DOHH2 (cell line): ENCODE data around the gene KSR1.

Source experiments
- CTCF ChIP-seq: fragments of 200-600 bp; sonication (generic); IDR thresholded peaks from one replicate; pipeline ENCODE4 v1.5.1; 2014; ENCODE audit warnings: antibody characterized with exemption, mild to moderate bottlenecking, low read depth, low read length; ENCODE audit not compliant: poor library complexity, severe bottlenecking
- EZH2phosphoT487 ChIP-seq: fragments of 200-600 bp; sonication (generic); IDR thresholded peaks from 2 replicates; pipeline ENCODE4 v1.6.1; 2017; ENCODE audit warnings: borderline replicate concordance, mild to moderate bottlenecking, antibody characterized with exemption, low read length, moderate library complexity, mixed read lengths

GRCh38 chr17:27494192-27495091, 38.2 kb downstream of the KSR1 start:
- TF ChIP-seq CTCF: no peak
- no peak for TF ChIP-seq EZH2phosphoT487
